HCT116 (cell line): ENCODE data around the gene LIG1.

Source experiments
- ATF3 ChIP-seq: IDR thresholded peaks from 2 replicates; pipeline ENCODE4 v1.6.1; 2012
- CEBPB ChIP-seq: IDR thresholded peaks from 2 replicates; pipeline ENCODE4 v1.6.1; 2012; ENCODE audit warnings: low read depth
- CTCF ChIP-seq, 3 experiments: fragments of 200-600 bp in 1 of 3; sonication (generic) in 1 of 3; IDR thresholded peaks in 2 of 3; conservative IDR thresholded peaks in 1 of 3; 2 replicates each; pipeline ENCODE4 v1.5.1; 2012 to 2017; ENCODE audit warnings: low read depth in 2 of 3, low read length in 2 of 3, antibody characterized with exemption in 1 of 3, borderline replicate concordance in 1 of 3, control low read depth in 1 of 3, mild to moderate bottlenecking in 1 of 3, mixed read lengths in 1 of 3, mixed run types in 1 of 3, moderate library complexity in 1 of 3; ENCODE audit not compliant: insufficient read depth in 1 of 3
- EZH2 ChIP-seq: fragments of 200-600 bp; sonication (generic); IDR thresholded peaks from 2 replicates; pipeline ENCODE4 v1.6.1; 2017; ENCODE audit warnings: antibody characterized with exemption, mixed run types
- EZH2phosphoT487 ChIP-seq: fragments of 200-600 bp; IDR thresholded peaks from 2 replicates; pipeline ENCODE4 v1.6.1; 2018; ENCODE audit warnings: antibody characterized with exemption, borderline replicate concordance
- JUND ChIP-seq: IDR thresholded peaks from 2 replicates; pipeline ENCODE4 v1.6.1; 2012
- MAX ChIP-seq: IDR thresholded peaks from 2 replicates; pipeline ENCODE4 v1.6.1; 2012
- POLR2A ChIP-seq: IDR thresholded peaks from 2 replicates; pipeline ENCODE4 v1.7.0; 2011; ENCODE audit warnings: borderline replicate concordance; ENCODE audit not compliant: insufficient read depth, insufficient read length; ENCODE audit errors: extremely low read depth
- RAD21 ChIP-seq: IDR thresholded peaks from 2 replicates; pipeline ENCODE4 v1.6.1; 2012; ENCODE audit warnings: low read depth, mild to moderate bottlenecking
- REST ChIP-seq: IDR thresholded peaks from 2 replicates; pipeline ENCODE4 v1.6.1; 2012; ENCODE audit warnings: low read depth
- SIN3A ChIP-seq: IDR thresholded peaks from 2 replicates; pipeline ENCODE4 v1.6.1; 2012; ENCODE audit warnings: low read depth
- YY1 ChIP-seq: IDR thresholded peaks from 2 replicates; pipeline ENCODE4 v1.6.1; 2011; ENCODE audit warnings: low read length, low read depth, moderate library complexity, mild to moderate bottlenecking; ENCODE audit not compliant: insufficient replicate concordance; ENCODE audit errors: extremely low read depth
- ZNF274 ChIP-seq: fragments of 200-500 bp; sonication (Bioruptor generic); IDR thresholded peaks from 2 replicates; pipeline ENCODE4 v1.6.1; 2014; ENCODE audit warnings: mild to moderate bottlenecking, low read depth, low read length, inconsistent platforms
- TF ChIP-seq, protein P1 (sequence below): IDR thresholded peaks from 2 replicates; pipeline ENCODE4 v1.6.1; 2011; ENCODE audit warnings: mild to moderate bottlenecking, low read length, moderate library complexity; ENCODE audit not compliant: insufficient replicate concordance; ENCODE audit errors: extremely low read depth

- TF ChIP-seq CEBPB (no peak), JUND (no peak), CTCF (IDR thresholded peaks at IDR 0.05 in 2 of 3, conservative IDR thresholded peaks at IDR 0.05 in 1 of 3; ENCODE audit: borderline replicate concordance in 1 of 3, insufficient read depth in 1 of 3, low read depth in 2 of 3, low read length in 2 of 3) (no peak), REST (no peak), EZH2phosphoT487 (no peak), POLR2A (no peak), ATF3 (no peak), RAD21 (no peak), ZNF274 (no peak), EZH2 (no peak), YY1 (no peak), MAX (no peak; the same call in 1 of the 2 replicates), SIN3A (no peak)
- TF ChIP-seq, protein P1, sequence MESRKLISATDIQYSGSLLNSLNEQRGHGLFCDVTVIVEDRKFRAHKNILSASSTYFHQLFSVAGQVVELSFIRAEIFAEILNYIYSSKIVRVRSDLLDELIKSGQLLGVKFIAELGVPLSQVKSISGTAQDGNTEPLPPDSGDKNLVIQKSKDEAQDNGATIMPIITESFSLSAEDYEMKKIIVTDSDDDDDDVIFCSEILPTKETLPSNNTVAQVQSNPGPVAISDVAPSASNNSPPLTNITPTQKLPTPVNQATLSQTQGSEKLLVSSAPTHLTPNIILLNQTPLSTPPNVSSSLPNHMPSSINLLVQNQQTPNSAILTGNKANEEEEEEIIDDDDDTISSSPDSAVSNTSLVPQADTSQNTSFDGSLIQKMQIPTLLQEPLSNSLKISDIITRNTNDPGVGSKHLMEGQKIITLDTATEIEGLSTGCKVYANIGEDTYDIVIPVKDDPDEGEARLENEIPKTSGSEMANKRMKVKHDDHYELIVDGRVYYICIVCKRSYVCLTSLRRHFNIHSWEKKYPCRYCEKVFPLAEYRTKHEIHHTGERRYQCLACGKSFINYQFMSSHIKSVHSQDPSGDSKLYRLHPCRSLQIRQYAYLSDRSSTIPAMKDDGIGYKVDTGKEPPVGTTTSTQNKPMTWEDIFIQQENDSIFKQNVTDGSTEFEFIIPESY: no peak
These were observed 738 bp upstream of the LIG1 start for GRCh38 chr19:48170817-48171347.
